T-helper 9 cell (primary cell): ENCODE data around the gene FNDC3B.

ENCODE experiments used
- DNase-seq: peaks from one replicate; pipeline ENCODE4 v3.0.0-alpha.2; 2020

FNDC3B gene

GRCh38 chr3:172138792-172139507, 99.6 kb downstream of the FNDC3B start:
- no peak for DNase-seq

GRCh38 chr3:172139528-172140276, 100.3 kb downstream of the FNDC3B start:
- no peak for DNase-seq

GRCh38 chr3:172140499-172141391, 101.4 kb downstream of the FNDC3B start:
- DNase-seq, result no peak

- DNase-seq, result no peak
Observed at GRCh38 chr3:172142051-172142863, 102.9 kb downstream of the FNDC3B start.

GRCh38 chr3:172142864-172143451, 103.6 kb downstream of the FNDC3B start:
- no peak for DNase-seq

GRCh38 chr3:172143739-172144497, 104.5 kb downstream of the FNDC3B start:
- DNase-seq, result no peak

GRCh38 chr3:172144601-172145000, 105.2 kb downstream of the FNDC3B start:
- DNase-seq, result no peak

- DNase-seq, result no peak
Observed at GRCh38 chr3:172145031-172145686, 105.8 kb downstream of the FNDC3B start.

GRCh38 chr3:172146349-172146748, 107.0 kb downstream of the FNDC3B start:
- DNase-seq, result no peak

GRCh38 chr3:172147113-172147818, 107.9 kb downstream of the FNDC3B start:
- no peak for DNase-seq

GRCh38 chr3:172148241-172148640, 108.9 kb downstream of the FNDC3B start:
- DNase-seq, result no peak

GRCh38 chr3:172148702-172149565, 109.6 kb downstream of the FNDC3B start:
- no peak for DNase-seq

GRCh38 chr3:172150268-172150667, 110.9 kb downstream of the FNDC3B start:
- no peak for DNase-seq

GRCh38 chr3:172150913-172151650, 111.7 kb downstream of the FNDC3B start:
- DNase-seq, result no peak

- DNase-seq, result no peak
Observed at GRCh38 chr3:172151651-172152649, 112.6 kb downstream of the FNDC3B start.

- DNase-seq, result no peak
Observed at GRCh38 chr3:172152874-172153273, 113.5 kb downstream of the FNDC3B start.

GRCh38 chr3:172153335-172153861, 114.0 kb downstream of the FNDC3B start:
- peak; percentile 20 for DNase-seq
